Activated naive CD8-positive, alpha-beta T cell (primary cell): ENCODE results near the gene PODN.

Experiments
- H3K27ac Mint-ChIP-seq: one replicate; pipeline ENCODE4 v1.8.0; 2021; ENCODE audit warnings: mixed read lengths
- H3K27me3 Mint-ChIP-seq: one replicate; pipeline ENCODE4 v1.8.0; 2021; ENCODE audit warnings: mixed read lengths
- H3K36me3 Mint-ChIP-seq: one replicate; pipeline ENCODE4 v1.8.0; 2021; ENCODE audit warnings: mixed read lengths
- H3K4me1 Mint-ChIP-seq: one replicate; pipeline ENCODE4 v1.8.0; 2021; ENCODE audit warnings: low read depth, mixed read lengths
- H3K4me3 Mint-ChIP-seq: one replicate; pipeline ENCODE4 v1.8.0; 2021; ENCODE audit warnings: mild to moderate bottlenecking, mixed read lengths
- H3K9me3 Mint-ChIP-seq: one replicate; pipeline ENCODE4 v1.8.0; 2021; ENCODE audit warnings: low read depth, mixed read lengths

PODN gene

GRCh38 chr1:53061859-53062707, at the start of gene PODN:
Gene PODN (plus strand): TSS chr1:53062213. CDS start chr1:53069856, 7,643 bp downstream.
- Mint-ChIP-seq H3K27me3 (peaks cover 15% of the 10 kb centered on the region), H3K4me3 (peak within 1 kb of the TSS; percentile 67), H3K27ac (no peak within 1 kb of the TSS), H3K36me3 (no peaks in the 10 kb centered on the region), H3K4me1 (peaks cover 8% of the 10 kb centered on the region), H3K9me3 (no peaks in the 10 kb centered on the region)

- Mint-ChIP-seq H3K4me1 (peaks cover 33% of the 10 kb centered on the region), H3K27ac (peak overlapping the region; percentile 91), H3K36me3 (peaks cover 12% of the 10 kb centered on the region), H3K27me3 (no peaks in the 10 kb centered on the region), H3K9me3 (no peaks in the 10 kb centered on the region), H3K4me3 (peak overlapping the region; percentile 96)
Observed at GRCh38 chr1:53014791-53015507, 47.1 kb upstream of the PODN start.

GRCh38 chr1:53015508-53015860, 46.5 kb upstream of the PODN start:
- H3K4me3 Mint-ChIP-seq: peak overlapping the region; percentile 96
- H3K9me3 Mint-ChIP-seq: no peaks in the 10 kb centered on the region
- H3K36me3 Mint-ChIP-seq: peaks cover 12% of the 10 kb centered on the region
- peaks cover 33% of the 10 kb centered on the region for H3K4me1 Mint-ChIP-seq
- H3K27me3 Mint-ChIP-seq: no peaks in the 10 kb centered on the region
- H3K27ac Mint-ChIP-seq: no peak overlapping the region

GRCh38 chr1:53016705-53017104, 45.3 kb upstream of the PODN start:
- peaks cover 12% of the 10 kb centered on the region for H3K36me3 Mint-ChIP-seq
- H3K27me3 Mint-ChIP-seq: no peaks in the 10 kb centered on the region
- H3K9me3 Mint-ChIP-seq: no peaks in the 10 kb centered on the region
- peak overlapping the region; percentile 96 for H3K4me3 Mint-ChIP-seq
- H3K27ac Mint-ChIP-seq: no peak overlapping the region
- H3K4me1 Mint-ChIP-seq: peaks cover 36% of the 10 kb centered on the region

GRCh38 chr1:53020588-53020987, 41.4 kb upstream of the PODN start:
- H3K9me3 Mint-ChIP-seq: no peaks in the 10 kb centered on the region
- H3K27ac Mint-ChIP-seq: no peak overlapping the region

GRCh38 chr1:53022179-53022578, 39.8 kb upstream of the PODN start:
- no peak overlapping the region for H3K4me3 Mint-ChIP-seq
- H3K27ac Mint-ChIP-seq: no peak overlapping the region
- H3K27me3 Mint-ChIP-seq: no peaks in the 10 kb centered on the region
- no peaks in the 10 kb centered on the region for H3K9me3 Mint-ChIP-seq
- peaks cover 23% of the 10 kb centered on the region for H3K4me1 Mint-ChIP-seq
- H3K36me3 Mint-ChIP-seq: peaks cover 6% of the 10 kb centered on the region

More at GRCh38 chr1:53020588-53020987, 41.4 kb upstream of the PODN start:
- Mint-ChIP-seq H3K27me3 (no peaks in the 10 kb centered on the region), H3K4me3 (no peak overlapping the region), H3K36me3 (peaks cover 12% of the 10 kb centered on the region), H3K4me1 (peaks cover 36% of the 10 kb centered on the region)

GRCh38 chr1:53023546-53023945, 38.5 kb upstream of the PODN start:
- Mint-ChIP-seq H3K4me3 (no peak overlapping the region), H3K9me3 (no peaks in the 10 kb centered on the region), H3K4me1 (peaks cover 23% of the 10 kb centered on the region), H3K36me3 (peaks cover 6% of the 10 kb centered on the region), H3K27me3 (no peaks in the 10 kb centered on the region), H3K27ac (no peak overlapping the region)

- Mint-ChIP-seq H3K4me1 (peaks cover 20% of the 10 kb centered on the region), H3K9me3 (no peaks in the 10 kb centered on the region), H3K27ac (no peak overlapping the region), H3K4me3 (no peak overlapping the region), H3K27me3 (no peaks in the 10 kb centered on the region), H3K36me3 (peaks cover 5% of the 10 kb centered on the region)
Observed at GRCh38 chr1:53024117-53024516, 37.9 kb upstream of the PODN start.

- no peak overlapping the region for H3K27ac Mint-ChIP-seq
Observed at GRCh38 chr1:53025034-53025768, 36.8 kb upstream of the PODN start.

GRCh38 chr1:53025769-53026112, 36.3 kb upstream of the PODN start:
- Mint-ChIP-seq H3K36me3 (peaks cover 2% of the 10 kb centered on the region), H3K4me3 (no peak overlapping the region), H3K27ac (no peak overlapping the region), H3K27me3 (no peaks in the 10 kb centered on the region), H3K4me1 (peaks cover 14% of the 10 kb centered on the region), H3K9me3 (no peaks in the 10 kb centered on the region)

More at GRCh38 chr1:53025034-53025768, 36.8 kb upstream of the PODN start:
- peaks cover 2% of the 10 kb centered on the region for H3K36me3 Mint-ChIP-seq
- H3K27me3 Mint-ChIP-seq: no peaks in the 10 kb centered on the region
- H3K4me3 Mint-ChIP-seq: no peak overlapping the region
- H3K4me1 Mint-ChIP-seq: peaks cover 15% of the 10 kb centered on the region
- H3K9me3 Mint-ChIP-seq: no peaks in the 10 kb centered on the region

- Mint-ChIP-seq H3K27ac (no peak overlapping the region), H3K36me3 (peaks cover 2% of the 10 kb centered on the region), H3K27me3 (no peaks in the 10 kb centered on the region), H3K4me3 (no peak overlapping the region), H3K4me1 (peaks cover 13% of the 10 kb centered on the region), H3K9me3 (no peaks in the 10 kb centered on the region)
Observed at GRCh38 chr1:53026254-53026653, 35.8 kb upstream of the PODN start.

GRCh38 chr1:53031732-53032131, 30.3 kb upstream of the PODN start:
- peaks cover 2% of the 10 kb centered on the region for H3K4me1 Mint-ChIP-seq
- no peak overlapping the region for H3K4me3 Mint-ChIP-seq
- H3K36me3 Mint-ChIP-seq: peaks cover 6% of the 10 kb centered on the region
- no peaks in the 10 kb centered on the region for H3K27me3 Mint-ChIP-seq
- no peaks in the 10 kb centered on the region for H3K9me3 Mint-ChIP-seq
- H3K27ac Mint-ChIP-seq: no peak overlapping the region

- H3K36me3 Mint-ChIP-seq: peaks cover 14% of the 10 kb centered on the region
- H3K4me1 Mint-ChIP-seq: no peaks in the 10 kb centered on the region
- H3K4me3 Mint-ChIP-seq: no peak overlapping the region
- no peaks in the 10 kb centered on the region for H3K27me3 Mint-ChIP-seq
- no peak overlapping the region for H3K27ac Mint-ChIP-seq
- no peaks in the 10 kb centered on the region for H3K9me3 Mint-ChIP-seq
Observed at GRCh38 chr1:53037159-53037558, 24.9 kb upstream of the PODN start.

GRCh38 chr1:53038566-53038965, 23.4 kb upstream of the PODN start:
- H3K4me1 Mint-ChIP-seq: no peaks in the 10 kb centered on the region
- no peaks in the 10 kb centered on the region for H3K27me3 Mint-ChIP-seq
- H3K9me3 Mint-ChIP-seq: no peaks in the 10 kb centered on the region
- H3K27ac Mint-ChIP-seq: no peak overlapping the region
- H3K4me3 Mint-ChIP-seq: no peak overlapping the region
- H3K36me3 Mint-ChIP-seq: peaks cover 12% of the 10 kb centered on the region

- Mint-ChIP-seq H3K4me3 (no peak overlapping the region), H3K27me3 (no peaks in the 10 kb centered on the region), H3K9me3 (no peaks in the 10 kb centered on the region), H3K4me1 (peaks cover 6% of the 10 kb centered on the region), H3K27ac (no peak overlapping the region), H3K36me3 (peaks cover 12% of the 10 kb centered on the region)
Observed at GRCh38 chr1:53043271-53043670, 18.7 kb upstream of the PODN start.
